Raji (cell line): ENCODE measurements around the gene BRDT.

Experiments used
- POLR2A ChIP-seq: IDR thresholded peaks from 2 replicates; pipeline ENCODE4 v1.6.1; 2011; ENCODE audit warnings: low read depth, low read length, control low read depth; ENCODE audit not compliant: insufficient read depth

Gene BRDT

DNA sequence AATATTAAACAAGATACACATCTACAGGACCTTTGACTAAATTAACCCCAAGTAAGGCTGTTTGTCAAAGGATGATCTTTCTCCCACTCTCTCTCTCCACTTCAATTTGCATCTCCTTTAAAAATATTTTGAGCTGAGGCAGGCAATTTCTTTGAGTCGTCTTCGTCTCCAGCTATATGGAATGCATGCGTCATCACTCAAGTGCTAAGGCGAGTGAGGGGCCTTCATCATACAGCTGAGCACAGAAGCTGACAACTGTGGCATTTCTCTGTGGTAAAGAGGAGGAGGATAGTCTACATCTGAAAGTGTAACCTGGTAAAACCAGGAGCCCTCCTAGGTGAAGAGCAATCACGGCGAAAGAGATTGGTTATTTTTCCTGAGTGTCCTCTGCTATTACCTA, 88.2 kb downstream of the BRDT start:
- no peak for TF ChIP-seq POLR2A

DNA sequence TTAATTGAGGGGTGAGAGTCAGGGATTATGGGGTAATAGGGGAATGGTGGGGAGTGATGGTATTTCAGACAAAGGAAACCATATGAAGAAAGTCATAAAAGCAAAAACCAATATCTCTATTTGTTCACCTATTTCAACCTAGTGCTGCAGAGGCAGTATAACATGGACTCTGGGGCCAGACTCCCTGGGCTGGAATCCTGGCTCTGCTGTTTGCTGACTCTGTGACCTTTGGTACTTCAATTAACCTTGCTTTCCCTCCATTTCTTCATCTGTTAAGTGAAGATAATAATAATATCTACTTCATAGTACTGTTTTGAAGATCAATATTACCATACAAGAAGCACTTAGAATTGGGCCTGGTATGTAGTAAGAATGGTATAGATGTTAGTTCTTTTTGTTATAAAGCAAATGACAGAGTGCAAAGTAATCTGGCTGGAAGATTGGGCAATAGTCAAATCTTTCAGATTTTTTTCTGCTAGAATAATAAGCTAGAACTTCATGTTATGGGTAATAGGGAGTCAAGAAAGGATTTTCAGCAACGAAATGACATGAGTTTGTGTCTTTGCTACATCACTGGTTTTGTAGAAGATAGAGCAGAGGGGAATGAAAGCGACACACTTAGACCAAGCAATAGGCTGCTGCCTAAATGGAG, 89.6 kb downstream of the BRDT start:
- no peak for TF ChIP-seq POLR2A

DNA sequence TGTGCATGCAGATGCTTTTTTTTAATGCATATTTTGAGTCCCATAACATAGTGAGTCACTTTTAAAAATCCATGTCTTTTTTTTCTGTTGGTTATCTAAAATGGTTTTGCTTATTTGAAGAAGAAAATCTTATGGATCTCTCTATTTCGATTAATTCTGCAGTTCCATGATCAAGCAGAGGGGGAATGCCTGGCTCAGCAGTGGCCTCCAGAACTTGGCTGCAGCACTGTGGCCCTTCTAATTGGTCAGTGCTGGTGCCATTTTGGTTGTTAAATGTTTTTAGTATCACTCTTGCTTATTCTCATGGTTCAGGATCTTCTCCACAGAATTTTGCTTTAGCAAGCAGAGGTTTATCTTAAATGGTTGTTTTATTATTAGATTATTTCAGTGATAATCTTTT, 91.8 kb downstream of the BRDT start:
- no peak for TF ChIP-seq POLR2A

DNA sequence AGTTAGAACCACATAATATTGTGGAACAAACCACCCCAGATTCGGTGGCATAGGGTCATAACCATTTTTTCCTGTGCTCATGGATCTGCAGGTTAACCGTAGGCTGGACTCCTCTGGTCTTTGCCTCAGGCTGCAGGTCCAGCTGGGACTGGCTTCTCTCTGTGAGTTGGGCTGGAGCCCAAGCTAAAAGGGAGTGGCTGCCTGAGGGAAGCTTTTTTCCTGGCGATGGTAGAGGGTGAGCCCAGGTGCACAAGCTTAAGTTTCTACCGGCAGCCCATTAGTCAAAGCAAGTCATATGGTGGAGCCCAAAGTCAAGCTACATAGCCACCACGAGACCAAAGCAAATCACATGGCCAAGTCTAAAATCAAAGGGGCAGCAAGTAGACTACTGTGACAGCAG, 94.4 kb downstream of the BRDT start:
- no peak for TF ChIP-seq POLR2A

DNA sequence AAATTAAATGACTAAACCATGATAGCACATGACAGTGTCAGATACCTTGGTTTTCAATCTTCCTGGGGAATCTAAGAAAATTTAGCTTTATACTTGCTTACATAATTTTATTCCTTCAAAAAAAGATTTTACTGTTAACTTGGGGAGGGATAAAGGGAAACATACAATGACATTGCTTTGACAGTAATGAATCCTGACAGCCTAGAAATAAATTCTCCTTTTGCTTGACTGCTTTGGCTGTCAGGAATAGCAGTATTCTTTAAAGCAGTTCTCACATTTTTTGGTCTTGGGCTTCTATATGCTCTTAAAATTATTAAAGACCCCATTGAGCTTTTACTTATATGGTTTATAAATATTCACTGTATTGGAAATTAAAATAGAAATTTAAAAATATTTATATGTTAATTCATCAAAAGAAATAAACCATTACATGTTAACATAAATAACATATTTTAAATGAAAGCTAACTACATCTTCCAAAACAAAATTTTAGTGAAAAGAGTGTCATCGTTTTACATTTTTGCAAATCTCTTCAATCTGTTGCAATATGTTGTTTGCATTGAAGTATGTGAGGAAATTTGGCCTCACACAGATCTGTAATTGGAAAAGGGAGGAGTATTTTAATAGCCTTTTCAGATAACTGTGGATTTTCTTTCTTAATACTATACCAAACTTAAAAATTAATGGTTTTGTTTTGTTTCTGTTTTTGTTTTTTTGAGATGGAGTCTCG, 96.7 kb downstream of the BRDT start:
- TF ChIP-seq POLR2A = no peak

DNA sequence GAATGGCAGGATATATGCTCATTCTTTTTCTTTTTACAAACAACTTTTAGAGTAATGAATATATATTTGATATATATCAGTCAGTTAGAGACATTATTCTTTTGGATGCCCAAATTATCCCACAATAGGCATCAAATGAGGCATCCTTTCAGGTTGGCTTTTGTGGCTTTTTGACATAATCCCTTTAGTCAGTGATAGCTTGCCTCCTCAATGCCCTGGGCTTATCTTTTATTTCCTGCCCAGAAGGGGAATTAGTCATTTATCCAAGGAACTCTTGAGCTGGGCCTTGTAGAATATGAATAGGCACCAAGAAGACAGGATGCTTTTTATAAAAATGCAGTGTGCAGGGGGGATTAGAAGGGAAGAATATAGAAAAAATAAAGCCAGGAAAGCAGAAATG, 102.7 kb downstream of the BRDT start:
- no peak for TF ChIP-seq POLR2A
